Measurements from ENCODE around the gene PWWP2A.

The PWWP2A gene

GRCh38 chr5:160129841-160130240 lies 10.6 kb upstream of the PWWP2A start:
- DNase-seq, result no peak

GRCh38 chr5:160128632-160129031 lies 9.4 kb upstream of the PWWP2A start:
- DNase-seq, result no peak

GRCh38 chr5:160119905-160120266 lies 636 bp upstream of the PWWP2A start:
- no peak for DNase-seq

GRCh38 chr5:160118349-160119141 lies 705 bp downstream of the PWWP2A start:
- peak in 1 of 2 experiments; percentile 39 for DNase-seq

- no peak for DNase-seq
Measured at GRCh38 chr5:160116991-160117390, 2.3 kb downstream of the PWWP2A start.

GRCh38 chr5:160108124-160108523 lies 11.1 kb downstream of the PWWP2A start:
- no peak for DNase-seq

- DNase-seq, result no peak
Measured at GRCh38 chr5:160105686-160106360, 13.4 kb downstream of the PWWP2A start.

GRCh38 chr5:160097991-160098390 lies 21.3 kb downstream of the PWWP2A start:
- DNase-seq, result no peak

- no peak for DNase-seq
Measured at GRCh38 chr5:160096178-160096577, 23.1 kb downstream of the PWWP2A start.

GRCh38 chr5:160092960-160093707 lies 26.1 kb downstream of the PWWP2A start:
- DNase-seq, result no peak

GRCh38 chr5:160092514-160092913 lies 26.7 kb downstream of the PWWP2A start:
- DNase-seq, result peak in 1 of 2 experiments; percentile 30

GRCh38 chr5:160090059-160090458 lies 29.2 kb downstream of the PWWP2A start:
- no peak for DNase-seq

- no peak for DNase-seq
Measured at GRCh38 chr5:160089531-160089930, 29.7 kb downstream of the PWWP2A start.

GRCh38 chr5:160088805-160089204 lies 30.4 kb downstream of the PWWP2A start:
- DNase-seq, result no peak

GRCh38 chr5:160087199-160087598 lies 32.1 kb downstream of the PWWP2A start:
- no peak for DNase-seq

- DNase-seq, result no peak
Measured at GRCh38 chr5:160084144-160084543, 35.1 kb downstream of the PWWP2A start.

- no peak for DNase-seq
Measured at GRCh38 chr5:160083501-160083900, 35.7 kb downstream of the PWWP2A start.

GRCh38 chr5:160082614-160083500 lies 36.4 kb downstream of the PWWP2A start:
- DNase-seq, result no peak

GRCh38 chr5:160081495-160081894 lies 37.8 kb downstream of the PWWP2A start:
- DNase-seq, result no peak

- no peak for DNase-seq
Measured at GRCh38 chr5:160079753-160080152, 39.5 kb downstream of the PWWP2A start.

- DNase-seq, result no peak
Measured at GRCh38 chr5:160076997-160077396, 42.3 kb downstream of the PWWP2A start.

- DNase-seq, result no peak
Measured at GRCh38 chr5:160075073-160075472, 44.2 kb downstream of the PWWP2A start.

GRCh38 chr5:160071916-160072315 lies 47.3 kb downstream of the PWWP2A start:
- peak in 1 of 2 experiments; percentile 79 for DNase-seq

Measured in NCI-H524 (cell line).